Hematopoietic multipotent progenitor cell treated with erythropoietin and hydrocortisone succinate and interleukin-3 and kit ligand, for 8 days (in vitro differentiated cells): ENCODE results near the gene GAMT.

ENCODE experiments used
- DNase-seq: peaks from one replicate; pipeline ENCODE4 v3.0.0-alpha.2; 2015

GAMT gene

GRCh38 chr19:1383312-1384084, 17.8 kb downstream of the GAMT start, which contains the start of gene NDUFS7:
Gene NDUFS7, plus strand, starts transcription at chr19:1383907. Its CDS starts 20 bp downstream, at chr19:1383927.
- DNase-seq: peak; percentile 88

- no peak for DNase-seq
These were observed 18.4 kb downstream of the GAMT start for GRCh38 chr19:1383017-1383311.

- no peak for DNase-seq
These were observed 19.1 kb downstream of the GAMT start for GRCh38 chr19:1382250-1382649.

- DNase-seq: no peak
These were observed 21.3 kb downstream of the GAMT start for GRCh38 chr19:1379961-1380489.

- no peak for DNase-seq
These were observed 22.0 kb downstream of the GAMT start for GRCh38 chr19:1379126-1379905.

GRCh38 chr19:1377965-1378785, 23.2 kb downstream of the GAMT start:
- no peak for DNase-seq

- DNase-seq: no peak
These were observed 24.0 kb downstream of the GAMT start for GRCh38 chr19:1377176-1377964.

- DNase-seq: no peak
These were observed 24.9 kb downstream of the GAMT start for GRCh38 chr19:1376415-1376805.

- DNase-seq: no peak
These were observed 27.1 kb downstream of the GAMT start for GRCh38 chr19:1374250-1374577.

- DNase-seq: no peak
These were observed 27.6 kb downstream of the GAMT start for GRCh38 chr19:1373534-1374249.

- no peak for DNase-seq
These were observed 28.3 kb downstream of the GAMT start for GRCh38 chr19:1373042-1373533.

- no peak for DNase-seq
These were observed 30.6 kb downstream of the GAMT start for GRCh38 chr19:1370579-1371361.

- DNase-seq: no peak
These were observed 32.0 kb downstream of the GAMT start for GRCh38 chr19:1369214-1369805.

GRCh38 chr19:1366899-1367870, 34.2 kb downstream of the GAMT start:
- DNase-seq: peak; percentile 16

- DNase-seq: no peak
These were observed 35.0 kb downstream of the GAMT start for GRCh38 chr19:1366296-1366695.

- no peak for DNase-seq
These were observed 35.7 kb downstream of the GAMT start for GRCh38 chr19:1365319-1366269.

- peak; percentile 19 for DNase-seq
These were observed 37.2 kb downstream of the GAMT start for GRCh38 chr19:1364070-1364704.
